Omental fat pad (tissue), 4 donors: ENCODE measurements around the gene HASPIN. TPM values are rescaled to one million over a fixed set of nuclear protein-coding genes. Genes with fewer than 3 reads are reported as not detected.

Experiments used
- ATAC-seq: fragments of 150-250 bp; one replicate; pipeline ENCODE4 v1.9.1; 2016; ENCODE audit warnings: mild to moderate bottlenecking, moderate library complexity; ENCODE audit not compliant: low FRiP score
- DNase-seq: peaks from one replicate; pipeline ENCODE4 v3.0.0-alpha.2; 2019; ENCODE audit warnings: low spot score
- total RNA-seq, 4 donors: library from RNA; depleted of rRNA; stranded (reverse); fragments of >200 nt; gene quantifications; one replicate each; pipeline ENCODE4 v1.1.0, GENCODE V29; 2016
- TF ChIP-seq, protein P1 (sequence below), 3 donors: fragments of 450-650 bp; IDR thresholded peaks; one replicate each; pipeline ENCODE4 v1.5.1; 2016 to 2017; ENCODE audit warnings: antibody characterized with exemption in 3 of 3, mild to moderate bottlenecking in 3 of 3, moderate library complexity in 2 of 3

HASPIN gene
- total RNA-seq, 4 donors from 2014 or later: 0.19 to 0.69 (median 0.24) TPM; not detected in 1

DNA sequence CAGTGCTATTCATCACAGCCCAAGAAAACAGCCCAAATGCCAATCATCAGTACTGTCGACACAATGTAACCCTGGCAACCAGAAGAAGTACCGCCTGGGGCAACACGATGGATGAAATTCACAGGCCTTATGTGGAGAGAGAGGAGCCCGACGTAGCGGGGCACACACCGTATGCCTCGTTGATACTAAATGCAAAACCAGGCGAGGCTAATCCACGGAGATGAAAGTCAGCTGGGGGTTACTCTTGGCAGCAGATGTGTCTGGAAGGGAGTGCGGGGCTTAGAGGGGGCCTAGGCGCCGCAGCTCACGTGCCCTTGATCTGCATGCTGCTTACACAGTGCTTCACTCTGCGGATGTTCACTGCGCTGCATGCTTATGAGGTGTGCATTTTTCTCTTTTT is 47.4 kb downstream of the HASPIN start:
- DNase-seq (no peak), ATAC-seq (no peak)
- TF ChIP-seq, protein P1, sequence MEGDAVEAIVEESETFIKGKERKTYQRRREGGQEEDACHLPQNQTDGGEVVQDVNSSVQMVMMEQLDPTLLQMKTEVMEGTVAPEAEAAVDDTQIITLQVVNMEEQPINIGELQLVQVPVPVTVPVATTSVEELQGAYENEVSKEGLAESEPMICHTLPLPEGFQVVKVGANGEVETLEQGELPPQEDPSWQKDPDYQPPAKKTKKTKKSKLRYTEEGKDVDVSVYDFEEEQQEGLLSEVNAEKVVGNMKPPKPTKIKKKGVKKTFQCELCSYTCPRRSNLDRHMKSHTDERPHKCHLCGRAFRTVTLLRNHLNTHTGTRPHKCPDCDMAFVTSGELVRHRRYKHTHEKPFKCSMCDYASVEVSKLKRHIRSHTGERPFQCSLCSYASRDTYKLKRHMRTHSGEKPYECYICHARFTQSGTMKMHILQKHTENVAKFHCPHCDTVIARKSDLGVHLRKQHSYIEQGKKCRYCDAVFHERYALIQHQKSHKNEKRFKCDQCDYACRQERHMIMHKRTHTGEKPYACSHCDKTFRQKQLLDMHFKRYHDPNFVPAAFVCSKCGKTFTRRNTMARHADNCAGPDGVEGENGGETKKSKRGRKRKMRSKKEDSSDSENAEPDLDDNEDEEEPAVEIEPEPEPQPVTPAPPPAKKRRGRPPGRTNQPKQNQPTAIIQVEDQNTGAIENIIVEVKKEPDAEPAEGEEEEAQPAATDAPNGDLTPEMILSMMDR (IDR thresholded peaks at IDR 0.05): no peak

DNA sequence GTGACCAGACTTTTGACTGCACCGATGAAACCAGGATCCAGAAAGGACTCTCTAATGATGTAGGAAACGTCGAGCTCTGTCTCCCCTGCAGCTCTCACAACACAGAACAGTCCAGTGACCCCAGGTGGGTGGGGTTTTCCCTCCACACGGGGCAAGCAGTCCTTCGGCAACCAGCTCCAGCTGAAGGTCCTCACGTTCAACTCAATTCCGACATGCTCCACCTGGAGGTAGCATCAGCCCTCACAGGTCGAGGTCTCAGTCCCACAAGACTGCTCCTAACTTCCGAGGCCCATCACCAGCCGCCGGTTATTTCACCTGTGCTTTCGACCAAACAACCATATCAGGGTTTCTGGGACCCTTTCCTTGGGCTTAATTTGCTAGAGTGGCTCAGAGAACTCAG is 49.1 kb downstream of the HASPIN start:
- ATAC-seq (no peak), DNase-seq (no peak)
- TF ChIP-seq, protein P1 (IDR thresholded peaks at IDR 0.05): no peak

DNA sequence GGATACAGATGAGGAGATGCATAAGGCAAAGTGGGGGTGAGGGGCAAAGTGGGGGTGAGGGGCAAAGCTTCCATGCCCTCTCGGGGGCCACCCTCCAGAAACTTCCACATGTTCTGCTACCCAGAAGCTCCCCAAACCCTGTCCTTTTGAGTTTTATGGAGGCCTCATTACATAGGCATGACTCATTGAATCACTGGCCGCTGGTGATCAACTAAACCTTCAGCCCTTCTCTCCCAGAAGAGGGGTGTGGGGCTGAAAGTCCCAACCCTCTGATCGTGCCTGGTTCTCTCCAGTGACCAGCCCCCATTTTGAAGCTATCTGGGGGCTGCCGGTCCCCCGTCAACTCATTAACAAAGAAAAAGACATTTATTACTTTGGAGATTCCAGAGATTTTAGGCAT is 49.8 kb downstream of the HASPIN start:
- ATAC-seq (no peak), DNase-seq (no peak)
- TF ChIP-seq, protein P1 (IDR thresholded peaks at IDR 0.05): no peak

DNA sequence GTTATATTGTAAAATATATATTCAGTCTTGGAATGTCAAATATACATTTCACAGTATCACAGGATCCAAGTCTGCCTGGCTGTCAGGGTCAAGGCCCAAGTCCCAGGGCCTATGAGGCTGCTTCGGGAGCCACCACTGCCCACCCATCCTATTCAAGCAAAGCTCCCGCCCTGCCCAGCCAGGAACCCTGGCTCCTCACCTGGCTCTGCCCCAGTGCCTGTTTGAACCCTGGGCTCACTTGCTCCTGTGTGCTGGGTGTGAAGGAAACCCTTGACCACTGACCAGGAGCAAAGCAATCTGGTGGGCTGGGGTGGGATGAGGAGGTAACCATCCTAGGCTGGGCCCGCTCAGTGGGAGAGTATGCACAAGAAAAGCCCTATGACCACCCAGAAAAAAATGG is 50.3 kb downstream of the HASPIN start:
- DNase-seq (no peak), ATAC-seq (no peak)
- TF ChIP-seq, protein P1 (IDR thresholded peaks at IDR 0.05): no peak

Other genes starting within 250 kb of the HASPIN start
- 10 to 100 TPM in 1 of 4 donors, 1 to 10 TPM in 3; 4.5 to 14.7 (median 6.2) TPM for gene ASPA, start 247.9 kb upstream of the HASPIN start, total RNA-seq
- gene TRPV3, start 166.1 kb upstream of the HASPIN start, total RNA-seq: 1 to 10 TPM in 1 of 4 donors, under 1 TPM in 3; 0.36 to 3.0 (median 0.86) TPM
- gene TRPV1, start 114.5 kb upstream of the HASPIN start, total RNA-seq: 1 to 10 TPM; 1.7 to 9.9 (median 2.7) TPM
- gene SHPK, start 87.7 kb upstream of the HASPIN start, total RNA-seq: 10 to 100 TPM in 3 of 4 donors, 1 to 10 TPM in 1; 9.4 to 25.5 (median 12.1) TPM
- gene CTNS, start 87.1 kb upstream of the HASPIN start, total RNA-seq: 10 to 100 TPM; 18.8 to 29.9 (median 23.1) TPM
- 100 to 1,000 TPM in 2 of 4 donors, 10 to 100 TPM in 2; 69.8 to 141 (median 100) TPM for gene TAX1BP3, start 55.3 kb upstream of the HASPIN start, total RNA-seq
- gene EMC6, start 55.1 kb upstream of the HASPIN start, total RNA-seq: 10 to 100 TPM in 3 of 4 donors, 1 to 10 TPM in 1; 9.8 to 19.4 (median 13.0) TPM
- 1 to 10 TPM in 1 of 4 donors, under 1 TPM in 3; 0.84 to 2.4 (median 0.94) TPM for gene P2RX5, start 27.7 kb upstream of the HASPIN start, total RNA-seq
- gene ITGAE, start 77.3 kb downstream of the HASPIN start, total RNA-seq: 10 to 100 TPM; 17.0 to 30.7 (median 22.2) TPM
- gene NCBP3, start 122.3 kb downstream of the HASPIN start, total RNA-seq: 10 to 100 TPM; 16.3 to 31.9 (median 23.9) TPM
- gene CAMKK1, start 169.2 kb downstream of the HASPIN start, total RNA-seq: 1 to 10 TPM; 4.3 to 9.9 (median 8.2) TPM
- 1 to 10 TPM; 1.1 to 4.7 (median 2.7) TPM for gene P2RX1, start 192.6 kb downstream of the HASPIN start, total RNA-seq
- gene ATP2A3, start 240.5 kb downstream of the HASPIN start, total RNA-seq: 10 to 100 TPM in 1 of 4 donors, 1 to 10 TPM in 3; 2.9 to 12.3 (median 5.5) TPM